ENCODE results near the gene MAN1C1. TPM values are rescaled to one million over a fixed set of nuclear protein-coding genes. Genes with fewer than 3 reads are reported as not detected.

The MAN1C1 gene
- total and polyA plus RNA-seq, 9 of the 15 experiments (the other 6 are each of a cell fraction or from before 2014, with no cell fraction given): 0.04 to 0.44 (median 0.10) TPM; not detected in 3

- TF ChIP-seq, protein P1, sequence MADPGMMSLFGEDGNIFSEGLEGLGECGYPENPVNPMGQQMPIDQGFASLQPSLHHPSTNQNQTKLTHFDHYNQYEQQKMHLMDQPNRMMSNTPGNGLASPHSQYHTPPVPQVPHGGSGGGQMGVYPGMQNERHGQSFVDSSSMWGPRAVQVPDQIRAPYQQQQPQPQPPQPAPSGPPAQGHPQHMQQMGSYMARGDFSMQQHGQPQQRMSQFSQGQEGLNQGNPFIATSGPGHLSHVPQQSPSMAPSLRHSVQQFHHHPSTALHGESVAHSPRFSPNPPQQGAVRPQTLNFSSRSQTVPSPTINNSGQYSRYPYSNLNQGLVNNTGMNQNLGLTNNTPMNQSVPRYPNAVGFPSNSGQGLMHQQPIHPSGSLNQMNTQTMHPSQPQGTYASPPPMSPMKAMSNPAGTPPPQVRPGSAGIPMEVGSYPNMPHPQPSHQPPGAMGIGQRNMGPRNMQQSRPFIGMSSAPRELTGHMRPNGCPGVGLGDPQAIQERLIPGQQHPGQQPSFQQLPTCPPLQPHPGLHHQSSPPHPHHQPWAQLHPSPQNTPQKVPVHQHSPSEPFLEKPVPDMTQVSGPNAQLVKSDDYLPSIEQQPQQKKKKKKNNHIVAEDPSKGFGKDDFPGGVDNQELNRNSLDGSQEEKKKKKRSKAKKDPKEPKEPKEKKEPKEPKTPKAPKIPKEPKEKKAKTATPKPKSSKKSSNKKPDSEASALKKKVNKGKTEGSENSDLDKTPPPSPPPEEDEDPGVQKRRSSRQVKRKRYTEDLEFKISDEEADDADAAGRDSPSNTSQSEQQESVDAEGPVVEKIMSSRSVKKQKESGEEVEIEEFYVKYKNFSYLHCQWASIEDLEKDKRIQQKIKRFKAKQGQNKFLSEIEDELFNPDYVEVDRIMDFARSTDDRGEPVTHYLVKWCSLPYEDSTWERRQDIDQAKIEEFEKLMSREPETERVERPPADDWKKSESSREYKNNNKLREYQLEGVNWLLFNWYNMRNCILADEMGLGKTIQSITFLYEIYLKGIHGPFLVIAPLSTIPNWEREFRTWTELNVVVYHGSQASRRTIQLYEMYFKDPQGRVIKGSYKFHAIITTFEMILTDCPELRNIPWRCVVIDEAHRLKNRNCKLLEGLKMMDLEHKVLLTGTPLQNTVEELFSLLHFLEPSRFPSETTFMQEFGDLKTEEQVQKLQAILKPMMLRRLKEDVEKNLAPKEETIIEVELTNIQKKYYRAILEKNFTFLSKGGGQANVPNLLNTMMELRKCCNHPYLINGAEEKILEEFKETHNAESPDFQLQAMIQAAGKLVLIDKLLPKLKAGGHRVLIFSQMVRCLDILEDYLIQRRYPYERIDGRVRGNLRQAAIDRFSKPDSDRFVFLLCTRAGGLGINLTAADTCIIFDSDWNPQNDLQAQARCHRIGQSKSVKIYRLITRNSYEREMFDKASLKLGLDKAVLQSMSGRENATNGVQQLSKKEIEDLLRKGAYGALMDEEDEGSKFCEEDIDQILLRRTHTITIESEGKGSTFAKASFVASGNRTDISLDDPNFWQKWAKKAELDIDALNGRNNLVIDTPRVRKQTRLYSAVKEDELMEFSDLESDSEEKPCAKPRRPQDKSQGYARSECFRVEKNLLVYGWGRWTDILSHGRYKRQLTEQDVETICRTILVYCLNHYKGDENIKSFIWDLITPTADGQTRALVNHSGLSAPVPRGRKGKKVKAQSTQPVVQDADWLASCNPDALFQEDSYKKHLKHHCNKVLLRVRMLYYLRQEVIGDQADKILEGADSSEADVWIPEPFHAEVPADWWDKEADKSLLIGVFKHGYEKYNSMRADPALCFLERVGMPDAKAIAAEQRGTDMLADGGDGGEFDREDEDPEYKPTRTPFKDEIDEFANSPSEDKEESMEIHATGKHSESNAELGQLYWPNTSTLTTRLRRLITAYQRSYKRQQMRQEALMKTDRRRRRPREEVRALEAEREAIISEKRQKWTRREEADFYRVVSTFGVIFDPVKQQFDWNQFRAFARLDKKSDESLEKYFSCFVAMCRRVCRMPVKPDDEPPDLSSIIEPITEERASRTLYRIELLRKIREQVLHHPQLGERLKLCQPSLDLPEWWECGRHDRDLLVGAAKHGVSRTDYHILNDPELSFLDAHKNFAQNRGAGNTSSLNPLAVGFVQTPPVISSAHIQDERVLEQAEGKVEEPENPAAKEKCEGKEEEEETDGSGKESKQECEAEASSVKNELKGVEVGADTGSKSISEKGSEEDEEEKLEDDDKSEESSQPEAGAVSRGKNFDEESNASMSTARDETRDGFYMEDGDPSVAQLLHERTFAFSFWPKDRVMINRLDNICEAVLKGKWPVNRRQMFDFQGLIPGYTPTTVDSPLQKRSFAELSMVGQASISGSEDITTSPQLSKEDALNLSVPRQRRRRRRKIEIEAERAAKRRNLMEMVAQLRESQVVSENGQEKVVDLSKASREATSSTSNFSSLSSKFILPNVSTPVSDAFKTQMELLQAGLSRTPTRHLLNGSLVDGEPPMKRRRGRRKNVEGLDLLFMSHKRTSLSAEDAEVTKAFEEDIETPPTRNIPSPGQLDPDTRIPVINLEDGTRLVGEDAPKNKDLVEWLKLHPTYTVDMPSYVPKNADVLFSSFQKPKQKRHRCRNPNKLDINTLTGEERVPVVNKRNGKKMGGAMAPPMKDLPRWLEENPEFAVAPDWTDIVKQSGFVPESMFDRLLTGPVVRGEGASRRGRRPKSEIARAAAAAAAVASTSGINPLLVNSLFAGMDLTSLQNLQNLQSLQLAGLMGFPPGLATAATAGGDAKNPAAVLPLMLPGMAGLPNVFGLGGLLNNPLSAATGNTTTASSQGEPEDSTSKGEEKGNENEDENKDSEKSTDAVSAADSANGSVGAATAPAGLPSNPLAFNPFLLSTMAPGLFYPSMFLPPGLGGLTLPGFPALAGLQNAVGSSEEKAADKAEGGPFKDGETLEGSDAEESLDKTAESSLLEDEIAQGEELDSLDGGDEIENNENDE (IDR thresholded peaks at IDR 0.05; ENCODE audit: low read depth, low read length): no peak
- TF ChIP-seq, protein P2, sequence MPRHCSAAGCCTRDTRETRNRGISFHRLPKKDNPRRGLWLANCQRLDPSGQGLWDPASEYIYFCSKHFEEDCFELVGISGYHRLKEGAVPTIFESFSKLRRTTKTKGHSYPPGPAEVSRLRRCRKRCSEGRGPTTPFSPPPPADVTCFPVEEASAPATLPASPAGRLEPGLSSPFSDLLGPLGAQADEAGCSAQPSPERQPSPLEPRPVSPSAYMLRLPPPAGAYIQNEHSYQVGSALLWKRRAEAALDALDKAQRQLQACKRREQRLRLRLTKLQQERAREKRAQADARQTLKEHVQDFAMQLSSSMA (CRISPR knock-in tag; IDR thresholded peaks at IDR 0.05): no peak; the same call in 1 of the 2 replicates
- TF ChIP-seq NBN (IDR thresholded peaks at IDR 0.05; ENCODE audit: low read depth) (peak; percentile 66; the same call in 1 of the 2 replicates), HDAC3 (IDR thresholded peaks at IDR 0.05; ENCODE audit: borderline replicate concordance, partially characterized antibody) (no peak), PCBP1 (IDR thresholded peaks at IDR 0.05; ENCODE audit: low read depth, low read length, poor library complexity, severe bottlenecking) (no peak), ARID1B (IDR thresholded peaks at IDR 0.05) (peak; percentile 93), EWSR1 (IDR thresholded peaks at IDR 0.05; ENCODE audit: borderline replicate concordance, low read depth, partially characterized antibody) (no peak), AFF1 (IDR thresholded peaks at IDR 0.05; ENCODE audit: low read depth in 1 of 2, partially characterized antibody in 2 of 2) (no peak), HOXB6 (CRISPR knock-in tag; IDR thresholded peaks at IDR 0.05; ENCODE audit: borderline replicate concordance) (no peak), TAF9B (IDR thresholded peaks at IDR 0.05; ENCODE audit: partially characterized antibody) (no peak), MEF2D (tag; conservative IDR thresholded peaks at IDR 0.05; ENCODE audit: low read depth) (peak; percentile 72)
Observed at GRCh38 chr1:25782608-25783201, 166.1 kb downstream of the MAN1C1 start (continued).
